ENCODE results near the gene ONECUT1.

Gene ONECUT1

DNA sequence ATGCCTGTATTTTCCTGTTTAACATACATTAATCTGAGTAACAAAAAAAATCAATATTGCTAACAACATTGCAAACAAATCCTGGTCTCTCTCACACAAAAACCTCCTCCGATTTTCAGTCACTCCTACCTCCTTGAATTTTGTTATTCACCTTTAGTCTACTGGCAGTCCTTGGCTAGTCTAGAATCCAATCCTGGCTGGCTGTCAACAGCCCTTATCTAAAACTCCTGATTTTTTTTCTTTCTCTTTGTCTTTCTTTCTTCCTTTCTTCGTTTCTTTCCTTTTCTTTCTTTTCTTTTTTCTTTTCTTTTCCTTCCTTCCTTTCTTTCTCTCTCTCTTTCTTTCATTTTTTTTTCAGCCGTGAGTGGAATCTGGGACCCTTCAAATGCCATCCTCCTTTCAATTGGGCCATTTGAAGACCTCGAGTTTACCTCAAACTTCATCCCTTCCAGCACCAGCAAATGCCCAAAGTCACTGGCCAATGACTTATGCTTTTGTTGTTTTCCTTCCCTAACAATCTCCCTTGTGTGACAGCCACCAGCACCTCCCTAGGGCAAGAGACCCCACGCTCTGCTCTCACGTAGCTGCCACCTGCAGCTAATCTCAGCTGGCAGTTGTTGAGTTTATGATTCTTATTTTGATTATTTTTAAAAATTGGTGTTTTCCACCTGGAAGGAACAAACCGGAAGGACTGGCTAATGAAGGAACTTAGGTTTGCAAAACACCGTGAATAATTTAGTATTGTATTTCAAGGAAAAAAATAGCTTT is 6.8 kb upstream of the ONECUT1 start:
- no peak for FAIRE-seq

DNA sequence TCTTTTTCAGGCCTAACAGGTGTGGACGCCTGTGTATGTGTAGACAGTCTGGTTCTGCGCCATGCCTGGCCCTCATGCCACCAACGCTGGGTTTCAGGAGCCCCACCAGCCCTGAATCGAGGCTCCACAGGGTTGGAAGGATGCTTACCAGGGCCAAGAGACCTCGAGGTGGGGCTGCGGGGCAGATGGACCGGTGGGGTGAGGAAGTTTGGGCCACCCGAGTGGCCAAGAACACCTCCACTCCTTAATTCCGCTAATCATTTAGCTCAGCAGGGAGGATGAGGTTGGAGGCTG is 6.0 kb upstream of the ONECUT1 start:
- no peak for FAIRE-seq

DNA sequence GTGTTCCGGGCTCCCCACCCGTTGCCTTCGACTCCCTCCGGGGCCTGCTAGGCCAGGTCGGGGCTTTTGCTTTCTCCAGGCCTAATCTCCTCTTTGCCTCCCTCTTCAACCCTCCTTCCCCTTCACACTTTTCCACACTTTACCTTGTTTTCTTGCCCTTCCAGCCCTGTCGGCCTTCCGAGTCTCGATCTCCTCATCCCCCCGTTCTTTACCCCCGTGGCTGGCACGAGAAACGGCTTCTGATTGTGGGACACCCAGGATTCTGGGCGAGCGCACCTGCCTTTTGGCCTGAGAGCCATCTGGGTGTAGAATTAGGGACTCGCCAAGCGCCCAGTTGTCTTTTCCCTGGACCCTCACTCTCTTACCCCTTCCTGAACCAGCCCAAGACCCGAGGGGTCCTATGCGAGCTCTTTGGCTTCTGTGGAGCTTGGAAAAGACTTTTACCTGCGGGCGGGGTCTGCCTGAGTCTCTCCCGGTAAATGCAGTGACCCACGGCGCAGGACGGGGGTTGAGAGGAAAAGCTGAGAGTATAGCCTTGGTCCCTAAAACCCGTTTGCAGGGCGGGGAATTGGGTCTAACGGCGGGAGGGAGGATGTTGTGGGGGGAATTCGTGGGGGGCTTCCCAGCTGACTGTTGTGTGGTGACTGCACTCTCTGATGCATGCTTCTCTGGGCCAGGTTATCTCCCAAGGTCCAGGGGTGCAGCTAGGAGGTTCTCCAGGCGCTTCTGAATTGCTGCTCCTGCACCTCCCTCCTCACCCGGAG is 5.5 kb upstream of the ONECUT1 start:
- no peak for FAIRE-seq

DNA sequence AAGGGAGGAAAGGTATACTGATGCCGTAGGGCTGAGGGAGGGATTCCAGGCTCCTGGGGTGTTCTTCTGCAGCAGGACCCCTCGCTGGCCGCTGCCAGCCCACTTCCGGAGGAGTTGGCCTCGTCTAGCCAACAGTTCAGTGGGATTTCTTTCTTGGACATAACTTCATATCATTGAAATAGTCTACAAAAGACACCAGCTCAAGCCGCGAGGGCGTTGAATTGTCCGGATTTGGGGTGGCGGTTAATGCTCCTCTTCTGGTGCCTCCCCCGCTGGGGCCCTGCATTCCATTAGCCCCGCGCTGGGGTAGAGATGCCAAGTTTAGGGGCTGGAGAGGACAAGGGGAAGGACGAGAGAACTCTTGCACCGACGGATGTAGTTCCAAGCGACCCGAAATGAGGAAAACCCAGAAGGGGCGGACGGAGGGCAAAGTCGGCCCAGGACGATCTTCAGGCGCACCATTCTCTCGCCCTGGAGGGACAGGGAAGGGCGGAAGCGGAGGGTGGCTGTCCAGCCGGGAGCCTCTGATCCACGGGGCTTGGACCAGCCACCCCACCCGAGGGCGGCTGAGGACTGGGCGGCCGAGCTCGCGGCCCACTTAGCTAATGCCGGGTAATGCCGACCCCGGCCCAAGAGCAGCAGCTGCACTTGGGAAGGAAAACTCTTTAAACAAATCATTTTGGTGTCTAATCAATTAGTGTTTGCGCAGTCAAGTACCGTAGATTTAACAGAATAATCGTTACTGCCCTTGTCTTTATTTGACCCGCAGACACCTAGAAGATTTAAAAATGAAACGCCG is 4.7 kb upstream of the ONECUT1 start:
- FAIRE-seq = no peak

DNA sequence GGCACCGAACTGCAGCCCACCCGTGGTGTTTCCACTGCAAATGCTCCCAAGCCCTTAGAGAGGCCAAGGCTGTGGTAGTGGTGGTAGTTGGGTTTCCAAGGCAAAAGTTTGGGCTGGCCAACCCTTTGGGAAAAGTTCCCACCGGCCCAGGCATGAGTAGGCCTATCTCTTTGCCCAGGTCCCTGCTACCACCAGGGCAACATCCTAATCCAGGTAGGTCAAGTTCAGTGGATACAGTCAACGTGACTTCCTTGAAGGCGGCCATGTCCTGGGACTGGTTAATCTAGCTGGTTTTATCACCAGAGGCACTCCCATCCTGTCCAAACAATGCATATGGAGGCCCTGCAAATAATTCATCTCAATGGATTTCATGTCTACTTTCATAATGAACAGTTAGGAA is 1.6 kb upstream of the ONECUT1 start:
- FAIRE-seq = no peak

DNA sequence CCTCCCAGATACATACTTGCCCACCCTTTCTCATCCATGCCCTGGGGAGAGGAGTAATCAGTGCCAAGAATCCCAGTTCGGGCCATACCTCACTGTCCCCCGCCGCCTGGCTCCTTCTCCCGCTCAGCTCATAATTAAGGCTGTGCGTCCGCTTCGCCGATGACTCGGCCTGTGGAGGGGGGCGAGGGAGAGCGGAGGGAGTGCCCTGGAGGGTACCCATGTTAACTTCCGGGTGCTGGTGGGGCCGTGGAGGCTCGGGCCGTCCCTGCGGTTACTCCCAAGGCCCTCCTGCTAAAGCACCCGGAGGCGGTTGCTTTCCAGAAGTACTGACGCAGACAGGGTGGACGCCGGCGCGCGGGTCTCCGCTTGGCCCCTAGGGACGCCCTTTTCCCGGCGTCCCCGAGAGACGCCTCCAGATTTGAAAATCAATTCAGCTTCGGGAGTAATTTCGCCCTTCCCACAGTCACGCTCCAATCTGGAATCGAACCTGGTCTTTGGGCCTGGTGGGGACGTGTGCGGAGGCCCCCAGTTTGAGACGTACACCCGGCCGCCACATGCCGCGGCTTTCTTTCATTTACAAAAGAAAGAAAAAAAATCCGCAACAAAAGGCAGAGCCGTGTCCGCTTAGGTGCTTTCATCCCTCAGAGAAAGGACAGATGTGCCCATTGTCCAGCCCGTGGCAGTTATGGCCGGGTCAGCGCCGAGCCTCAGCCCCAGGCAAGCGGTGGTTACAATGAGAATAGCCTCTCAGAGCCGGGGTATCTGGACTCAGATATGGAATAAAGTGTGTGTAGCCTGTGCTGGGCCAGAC is 1.0 kb upstream of the ONECUT1 start:
- no peak for FAIRE-seq

DNA sequence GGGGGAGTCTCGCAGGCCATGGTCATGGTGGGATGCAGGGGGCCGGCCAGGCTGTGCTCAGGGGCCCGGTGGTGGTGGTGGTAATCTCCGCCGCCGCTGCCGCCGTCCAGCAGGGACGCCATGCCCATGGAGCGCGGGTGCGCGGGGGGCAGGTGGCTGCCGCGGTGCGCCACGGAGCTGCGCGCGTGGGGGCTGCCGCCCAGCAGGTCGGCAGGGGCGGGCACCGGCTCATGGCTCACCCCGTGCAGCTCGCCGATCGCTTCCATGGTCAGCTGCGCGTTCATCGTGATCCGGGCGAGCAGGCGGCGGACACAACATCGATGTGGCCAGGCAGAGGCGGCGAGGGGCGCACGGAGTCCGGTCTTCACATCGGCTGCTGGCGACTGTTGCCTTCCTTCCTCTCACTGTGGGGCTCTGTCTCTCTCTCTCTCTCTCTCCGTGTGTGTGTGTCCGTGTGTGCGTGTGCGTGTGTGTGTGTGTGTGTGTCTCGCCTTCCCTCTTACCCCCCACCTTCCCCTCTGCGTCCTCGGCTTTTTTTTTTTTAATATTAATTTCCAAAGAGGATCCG is 451 bp downstream of the ONECUT1 start:
- no peak for FAIRE-seq

DNA sequence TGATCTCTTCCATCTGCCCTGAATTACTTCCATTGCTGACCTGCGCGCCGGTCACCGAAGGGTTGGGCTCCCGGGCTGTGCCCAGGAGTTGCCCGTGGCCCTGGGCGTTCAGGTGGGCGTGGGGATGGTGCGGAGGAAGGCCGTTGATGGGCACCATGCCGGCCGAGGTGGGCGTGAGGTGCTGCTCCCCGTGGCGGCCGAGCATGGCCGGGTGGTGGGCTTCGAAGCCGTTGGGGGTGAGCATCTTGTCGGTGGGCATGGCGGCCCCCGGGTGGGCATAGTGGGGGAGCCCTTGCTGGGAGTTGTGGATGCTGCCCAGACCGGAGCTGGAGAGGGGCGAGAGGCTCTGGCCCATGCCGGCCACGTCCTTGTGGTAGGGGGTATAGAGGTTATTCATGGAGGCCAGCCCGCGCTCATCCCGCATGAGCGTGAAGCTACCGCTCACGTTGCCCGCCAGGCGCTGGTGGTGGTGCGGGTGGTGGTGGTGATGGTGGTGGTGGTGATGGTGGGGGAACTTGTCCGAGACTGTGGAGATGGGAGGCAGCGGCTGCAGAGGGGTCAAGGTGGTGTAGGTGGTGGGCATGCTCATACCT is 1.0 kb downstream of the ONECUT1 start:
- FAIRE-seq = no peak

DNA sequence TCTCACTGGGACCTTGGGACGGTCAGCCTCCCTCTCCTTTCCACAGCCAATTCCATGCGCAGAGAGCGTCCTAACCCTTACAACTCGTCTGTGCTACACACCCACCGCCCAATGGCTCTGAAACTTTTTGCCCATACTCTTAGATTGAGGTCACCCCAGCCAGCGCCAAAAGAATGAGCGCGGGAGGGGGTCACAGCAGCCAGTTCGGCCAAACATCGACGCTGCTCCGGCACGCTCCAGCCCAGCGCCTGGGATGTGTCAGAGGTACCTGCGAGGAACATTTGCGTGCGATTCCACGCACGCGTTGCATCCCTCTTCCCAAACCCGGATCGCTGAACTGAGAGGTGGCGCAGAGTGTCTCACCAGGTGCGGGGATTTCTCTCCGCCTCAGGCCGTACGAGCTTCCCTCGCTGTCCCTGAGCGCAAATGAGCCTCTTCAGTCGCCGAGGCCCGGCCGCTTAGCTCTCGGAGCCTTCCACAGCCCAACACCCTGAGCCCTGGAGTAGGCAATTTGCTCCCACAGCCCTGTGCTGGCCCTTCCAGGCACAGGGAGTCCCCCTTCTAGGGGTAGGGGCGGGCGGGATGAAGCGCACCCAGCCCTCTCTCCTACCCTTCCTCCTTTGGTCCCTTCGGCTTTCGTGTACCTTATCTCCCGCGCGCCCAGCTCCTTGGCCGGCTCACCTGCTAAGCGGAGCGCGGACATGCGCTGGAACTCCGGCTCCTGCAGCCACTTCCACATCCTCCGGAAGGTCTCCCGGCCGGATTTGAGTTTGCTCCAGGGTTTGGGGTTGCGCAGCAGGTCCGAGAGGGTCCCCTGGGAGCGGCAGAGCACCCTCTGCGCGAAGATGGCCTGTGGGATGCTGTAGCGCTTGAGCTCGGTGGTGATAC is 1.8 kb downstream of the ONECUT1 start:
- no peak for FAIRE-seq

DNA sequence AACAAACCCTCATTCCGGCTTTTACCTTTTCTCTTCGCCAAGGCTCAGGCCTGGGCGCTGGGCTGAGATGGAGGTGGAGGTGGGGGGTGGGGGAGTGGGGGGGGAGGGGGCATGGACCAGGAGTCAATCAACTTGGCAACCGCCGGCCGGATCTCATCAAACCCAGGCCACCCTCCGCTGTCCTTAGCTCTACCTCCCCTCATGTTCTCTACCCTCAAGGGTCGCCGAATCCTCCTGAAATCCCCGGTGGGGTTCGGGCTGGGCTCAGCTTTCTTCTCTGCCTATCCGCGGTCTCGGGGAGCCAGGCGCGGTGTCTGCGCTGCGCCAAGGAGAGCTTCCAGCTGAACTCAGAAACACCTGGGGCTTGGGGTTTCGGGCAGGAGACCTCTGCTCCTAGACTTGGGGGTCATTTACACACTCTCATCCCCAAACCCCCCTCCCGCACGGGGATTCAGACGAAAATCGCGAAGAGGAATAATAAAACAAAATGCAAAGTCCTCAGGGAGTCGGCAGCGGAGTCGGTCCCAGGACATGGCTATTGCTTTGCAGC is 2.5 kb downstream of the ONECUT1 start:
- no peak for FAIRE-seq

DNA sequence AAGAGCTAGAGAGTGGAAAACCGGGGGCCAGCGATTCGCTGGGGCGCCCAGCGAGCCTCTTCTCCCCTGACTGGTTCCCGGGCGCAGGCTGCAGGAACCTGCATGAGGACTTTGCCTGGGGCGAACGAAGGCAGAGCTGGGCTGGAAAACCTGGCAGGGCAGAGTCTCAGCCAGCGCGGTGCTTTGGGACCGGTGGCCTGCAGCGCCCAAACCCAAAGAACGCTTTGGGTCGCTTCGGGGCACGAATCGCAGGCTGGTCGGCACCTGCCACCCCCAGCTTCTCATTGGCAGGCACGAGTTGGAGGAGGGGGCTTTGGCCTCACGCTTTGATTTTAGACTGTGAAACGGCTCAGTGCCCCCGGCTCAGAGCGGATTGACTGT is 3.0 kb downstream of the ONECUT1 start:
- FAIRE-seq = no peak

DNA sequence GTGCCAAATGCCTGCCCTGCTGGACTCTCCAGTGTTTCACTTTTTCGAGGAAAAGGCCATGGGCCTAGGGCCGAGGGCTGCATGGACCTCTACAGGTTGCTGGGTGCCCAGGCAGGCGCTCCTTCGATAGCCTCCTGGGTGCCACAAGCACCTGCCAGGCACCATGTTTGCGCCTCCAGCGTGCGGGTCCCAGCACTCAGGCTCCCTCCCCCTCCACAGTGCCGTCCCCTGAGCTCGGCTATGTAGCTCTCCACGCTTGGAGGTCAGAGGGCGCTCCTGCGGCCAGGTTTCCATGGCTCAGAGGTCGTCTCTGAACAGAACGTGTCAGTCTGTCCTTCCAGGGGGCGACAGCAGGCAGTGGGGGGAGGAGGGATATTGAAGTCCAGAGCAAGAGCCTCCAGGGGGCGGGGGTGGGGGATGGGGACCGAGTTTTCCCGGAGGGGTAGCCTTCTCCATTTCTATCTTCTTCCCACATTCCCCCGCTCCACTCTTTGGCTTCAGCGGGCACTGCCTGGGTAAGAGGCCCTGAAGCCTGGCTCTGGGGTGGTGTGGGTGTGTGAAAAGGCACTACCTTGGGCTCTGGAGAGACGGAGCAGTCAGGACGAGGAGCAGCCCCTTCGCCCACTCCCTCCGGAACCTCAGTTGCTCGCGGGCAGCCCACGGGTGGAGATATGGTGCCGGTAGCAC is 3.6 kb downstream of the ONECUT1 start:
- no peak for FAIRE-seq

DNA sequence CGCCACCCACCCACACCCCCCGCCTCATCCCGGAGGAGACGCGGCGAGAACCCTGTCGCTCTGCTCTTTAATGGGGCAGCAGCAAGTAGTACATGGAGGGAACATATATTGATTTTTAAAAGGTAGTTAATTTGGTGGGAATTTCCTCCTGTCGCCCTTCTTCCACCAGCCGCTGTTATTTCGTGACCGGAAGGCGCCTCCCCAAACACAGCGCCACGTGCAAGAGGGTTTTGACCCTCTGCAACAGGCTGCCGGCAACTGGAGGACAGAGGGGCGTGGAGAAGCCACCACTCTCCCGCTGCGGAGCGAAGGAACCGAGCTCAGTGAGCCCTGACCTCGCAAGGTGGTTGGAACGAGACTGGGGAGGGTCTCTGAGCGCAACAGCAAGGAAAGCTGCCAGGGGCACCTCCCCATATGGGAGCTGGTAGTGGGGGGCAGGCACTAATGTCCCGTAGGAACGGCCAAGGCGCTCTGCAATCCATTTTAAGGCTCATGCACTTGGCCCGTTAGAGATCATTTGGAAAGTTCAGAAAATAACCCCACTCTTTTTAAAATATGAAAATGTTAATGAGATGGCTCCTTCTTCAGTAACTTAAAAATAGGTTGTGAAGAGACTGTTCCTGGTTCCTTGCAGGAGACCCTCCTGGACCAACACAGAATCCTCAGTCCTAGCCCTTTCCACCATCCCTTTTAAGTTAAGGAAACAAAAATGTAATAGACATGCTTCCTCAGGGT is 4.3 kb downstream of the ONECUT1 start:
- FAIRE-seq = no peak

DNA sequence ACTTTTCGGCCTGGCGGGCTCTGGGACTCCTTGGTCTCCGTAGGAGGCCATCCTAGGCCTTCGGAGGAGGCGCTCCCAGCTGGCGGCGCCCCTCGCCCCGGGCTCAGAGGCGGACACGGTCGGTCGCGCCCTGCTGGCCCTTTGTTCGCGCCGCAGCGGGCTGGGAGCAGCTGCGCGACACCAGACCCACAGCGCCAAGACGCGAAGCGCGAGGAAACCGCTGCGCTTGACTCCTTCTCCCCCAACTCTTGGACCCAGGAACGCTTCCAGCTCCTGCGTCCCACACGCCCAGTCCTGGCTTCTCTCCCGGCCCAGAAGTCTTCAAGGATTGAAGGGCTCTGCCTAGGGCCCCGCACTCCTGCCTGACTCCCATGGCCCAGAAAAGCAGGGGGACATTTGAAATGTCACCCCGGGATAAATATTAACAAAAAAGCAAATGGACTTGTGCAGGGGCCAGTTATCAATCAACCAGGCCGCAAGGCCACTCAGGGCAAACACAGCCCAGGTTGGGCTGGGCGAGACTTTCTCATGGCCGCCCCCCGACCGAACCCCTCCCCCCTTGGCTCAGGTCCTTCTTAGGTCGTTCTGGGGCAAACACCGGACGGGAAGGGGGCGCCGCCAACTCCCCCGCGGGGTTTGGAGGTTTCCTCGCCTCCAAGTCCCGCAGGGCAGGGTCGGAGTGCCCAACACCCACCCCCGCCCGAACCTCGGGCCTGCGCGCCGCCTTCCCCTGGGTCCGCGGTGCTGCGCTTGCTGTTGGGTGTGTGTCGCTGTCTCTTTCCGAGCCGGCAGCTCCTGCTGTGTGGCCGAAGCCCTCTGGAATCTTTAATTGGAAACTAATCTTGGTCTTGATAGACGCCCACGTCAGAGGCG is 5.1 kb downstream of the ONECUT1 start:
- FAIRE-seq = no peak

DNA sequence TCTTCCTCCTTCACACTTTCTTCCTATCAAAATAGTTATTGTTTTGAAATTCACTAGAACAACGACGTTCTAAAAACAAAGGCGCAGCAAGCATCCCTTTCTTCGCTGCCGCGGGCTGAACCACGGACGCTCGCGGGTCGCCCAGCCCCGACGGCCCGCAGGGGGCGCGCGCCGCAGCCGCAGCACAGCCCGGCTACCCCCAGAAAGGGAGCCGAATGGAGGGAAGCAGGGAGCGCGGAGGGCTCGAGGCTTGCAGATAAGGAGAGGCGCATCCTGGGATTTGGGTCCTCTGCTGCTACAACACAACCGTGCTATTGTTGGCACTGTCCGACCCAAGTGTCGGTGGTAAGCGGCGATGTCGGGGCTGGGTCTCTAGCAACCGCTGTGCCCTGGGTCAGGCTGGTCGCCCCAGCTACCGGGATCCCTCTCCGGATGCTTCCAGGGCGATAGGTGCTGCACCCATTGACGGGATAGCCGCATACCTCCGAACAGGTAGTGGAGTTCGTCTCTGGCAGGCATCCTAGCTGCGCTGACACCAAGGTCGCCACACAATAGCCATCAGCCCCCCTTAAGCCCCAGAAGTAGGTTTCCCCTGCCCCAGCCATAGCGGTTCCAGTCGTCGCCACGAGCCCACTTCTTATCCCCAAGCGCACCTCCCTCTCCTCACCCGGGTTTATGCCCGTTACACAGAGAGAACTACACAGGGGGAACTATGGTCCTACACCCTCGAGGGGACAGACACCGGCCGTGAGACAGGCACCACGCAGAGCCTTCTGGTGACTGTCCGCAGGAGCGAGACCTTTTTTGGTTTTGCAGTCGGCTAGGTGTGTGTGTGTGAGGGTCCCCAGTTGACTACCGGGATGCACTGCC is 6.0 kb downstream of the ONECUT1 start:
- no peak for FAIRE-seq

DNA sequence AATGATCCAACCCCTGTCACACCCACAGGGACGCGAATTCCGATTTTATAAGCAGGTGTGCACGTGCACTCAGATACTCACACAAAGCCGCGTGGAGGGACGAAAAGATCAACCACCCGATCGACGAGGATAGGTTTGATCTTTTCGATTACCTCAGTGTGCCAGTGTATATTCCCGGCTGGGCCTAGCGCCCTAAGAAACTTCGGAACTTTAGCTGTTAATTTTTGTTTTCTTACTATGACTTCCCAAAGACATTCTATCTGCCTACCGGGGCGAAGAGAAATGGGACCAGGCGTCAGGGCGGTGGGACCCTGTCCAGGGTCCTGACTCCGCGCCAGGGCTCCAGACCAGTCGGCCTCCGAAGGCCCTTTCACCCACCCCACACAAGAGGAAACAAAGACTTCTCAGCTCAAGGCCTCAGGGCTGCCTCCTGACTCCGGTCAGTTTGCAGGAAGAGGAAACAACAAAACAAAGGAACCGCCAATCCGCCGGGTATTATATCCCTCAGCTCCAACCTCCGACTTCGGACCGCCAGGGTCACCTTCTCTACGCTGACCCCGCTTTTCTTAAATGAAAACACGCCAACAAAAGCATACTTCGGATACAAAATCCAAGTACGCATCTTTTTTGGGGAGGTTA is 6.8 kb downstream of the ONECUT1 start:
- no peak for FAIRE-seq

DNA sequence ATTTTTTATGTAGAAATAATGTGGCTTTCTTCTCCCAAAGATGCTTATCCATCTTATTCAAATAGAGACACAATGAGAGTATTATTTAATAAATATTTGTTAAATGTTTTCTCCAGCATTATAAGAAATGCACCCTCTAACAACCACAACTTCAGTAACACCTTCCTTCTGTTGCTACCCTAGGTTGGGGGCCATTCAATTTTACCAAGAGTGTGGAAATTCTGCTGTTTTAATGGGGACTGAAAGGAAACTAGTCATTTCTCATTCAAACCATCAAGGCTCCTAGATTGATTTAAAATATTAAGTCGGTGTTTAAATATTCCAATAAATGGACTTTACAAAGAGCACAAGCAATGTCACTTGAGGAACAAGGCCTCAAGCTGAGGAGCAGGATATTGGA is 7.6 kb downstream of the ONECUT1 start:
- no peak for FAIRE-seq

Measured in G401.6 (cell line).